ENCODE measurements around the gene VSX1.

VSX1 gene

DNA sequence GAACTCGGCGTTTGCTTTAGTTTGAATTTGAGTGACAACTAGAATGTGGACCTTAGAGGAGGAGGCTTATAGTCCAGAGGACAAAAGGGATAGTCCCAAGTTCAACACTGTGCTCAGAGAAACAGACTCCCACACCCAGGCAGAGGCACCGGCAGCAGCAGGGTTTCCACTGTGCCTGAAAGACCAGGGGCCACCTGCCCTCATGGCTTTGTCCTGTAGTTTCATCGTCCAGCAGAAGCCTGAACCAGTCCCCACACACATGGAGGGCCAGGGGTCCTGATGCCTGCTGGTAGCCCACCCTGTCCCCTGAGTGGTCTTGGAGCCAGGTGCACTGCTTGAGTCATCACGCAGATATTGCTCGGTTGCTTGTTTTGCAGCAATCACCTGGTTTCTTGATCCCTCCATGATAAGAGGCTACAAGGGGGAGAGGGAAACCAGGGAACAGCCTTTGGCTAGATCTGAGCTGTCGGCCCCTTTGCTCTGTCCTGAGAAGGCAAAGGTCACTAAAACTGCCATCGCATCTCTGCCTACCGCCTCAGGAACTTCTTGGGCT lies 16.8 kb downstream of the VSX1 start:
- no peak for DNase-seq

DNA sequence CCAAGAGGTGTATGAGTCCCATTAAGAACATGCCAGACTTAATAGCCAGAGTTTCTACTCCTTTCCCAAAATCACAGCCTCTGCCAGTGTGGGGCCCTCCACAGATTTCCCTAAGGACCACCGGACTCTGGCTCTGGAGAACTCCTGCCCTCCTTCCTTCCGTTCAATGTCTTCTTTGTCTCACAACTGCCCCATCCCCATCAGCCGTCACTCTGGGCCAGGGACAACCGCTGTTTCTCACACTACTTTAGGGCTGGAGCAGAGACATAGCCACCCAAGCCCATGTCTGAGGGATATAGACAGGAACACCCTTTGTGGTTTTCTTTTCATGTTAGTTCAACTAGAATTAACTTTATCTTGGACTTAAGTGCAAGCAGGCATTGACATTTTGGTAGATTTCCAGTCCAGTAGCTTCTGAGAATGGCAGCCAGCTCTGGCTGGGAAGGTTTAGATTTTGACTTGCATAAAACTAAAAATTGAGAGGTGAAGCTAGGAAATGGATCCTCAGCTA lies 17.3 kb downstream of the VSX1 start:
- DNase-seq = no peak

DNA sequence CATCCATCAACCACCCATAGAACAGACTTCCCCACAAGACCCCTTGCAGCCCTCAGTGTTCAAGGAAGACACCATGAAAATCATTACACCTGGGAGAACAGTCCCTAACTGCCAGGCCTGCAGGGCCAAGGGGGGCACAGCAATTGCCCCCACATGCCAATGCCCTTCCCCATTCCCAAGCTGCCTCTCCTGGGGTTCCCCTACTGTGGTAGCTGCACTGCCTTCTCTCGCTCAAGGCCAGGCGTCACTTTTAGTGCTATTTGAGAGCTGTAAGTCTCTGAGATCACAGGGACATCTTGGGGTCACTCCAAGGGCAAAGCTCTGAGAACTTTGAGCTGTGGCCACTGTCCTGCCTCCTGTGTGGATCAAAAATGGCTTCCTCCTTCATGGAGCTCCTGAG lies 18.0 kb downstream of the VSX1 start:
- DNase-seq = no peak

GRCh38 chr20:25063546-25063945 lies 18.4 kb downstream of the VSX1 start:
- no peak for DNase-seq

DNA sequence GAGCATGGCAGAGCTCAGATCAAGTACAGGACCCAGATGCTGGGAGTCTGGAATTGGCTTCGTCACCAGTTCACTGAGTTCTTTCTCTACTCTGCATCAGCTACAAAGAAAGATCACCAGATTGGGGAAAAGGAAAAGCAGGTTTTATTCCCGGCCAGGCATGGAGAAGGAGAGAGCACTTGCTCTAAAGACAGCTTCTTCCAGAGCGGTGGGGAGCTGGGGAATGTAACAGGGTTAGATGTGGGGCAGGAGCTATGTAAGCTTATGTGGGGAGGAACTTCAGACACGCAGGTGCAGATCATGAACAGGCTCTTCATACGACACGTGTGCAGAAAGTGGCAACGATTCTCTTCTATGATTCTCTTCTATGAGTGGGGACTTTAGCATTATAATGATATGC lies 19.1 kb downstream of the VSX1 start:
- no peak for DNase-seq

DNA sequence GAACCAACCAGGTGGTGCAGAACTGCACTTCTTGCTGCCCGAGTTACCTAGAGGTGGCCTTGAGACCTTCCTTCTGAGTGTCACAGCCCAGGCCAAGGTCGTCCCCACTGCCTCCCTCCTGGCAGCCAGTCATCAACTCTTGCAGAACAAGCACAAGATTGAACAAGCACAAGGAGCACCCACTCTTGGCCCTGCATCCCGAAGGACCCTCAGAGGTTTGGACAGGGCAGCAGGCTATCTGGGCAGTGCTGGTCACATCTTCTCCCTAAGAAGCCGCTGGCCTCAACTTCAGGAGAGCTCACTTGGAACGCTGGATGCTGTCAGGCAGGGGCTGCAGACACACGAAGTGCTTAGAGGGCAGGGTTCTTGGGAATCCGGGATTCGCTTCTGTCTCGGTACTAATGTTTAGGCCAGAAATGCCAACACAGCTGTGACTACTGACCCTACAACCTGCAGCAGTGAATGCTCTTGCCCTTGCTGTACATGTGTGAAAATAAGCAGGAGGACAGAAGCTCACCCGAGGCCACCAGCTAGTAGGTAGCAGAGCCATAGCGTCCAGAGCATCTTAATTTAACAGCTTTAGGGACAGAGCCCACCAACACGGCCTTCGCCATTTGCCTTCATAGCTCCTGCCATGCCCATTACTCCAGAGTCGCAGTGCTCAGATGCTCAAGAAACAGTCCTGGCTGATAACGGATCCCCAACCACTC lies 20.0 kb downstream of the VSX1 start:
- no peak for DNase-seq

DNA sequence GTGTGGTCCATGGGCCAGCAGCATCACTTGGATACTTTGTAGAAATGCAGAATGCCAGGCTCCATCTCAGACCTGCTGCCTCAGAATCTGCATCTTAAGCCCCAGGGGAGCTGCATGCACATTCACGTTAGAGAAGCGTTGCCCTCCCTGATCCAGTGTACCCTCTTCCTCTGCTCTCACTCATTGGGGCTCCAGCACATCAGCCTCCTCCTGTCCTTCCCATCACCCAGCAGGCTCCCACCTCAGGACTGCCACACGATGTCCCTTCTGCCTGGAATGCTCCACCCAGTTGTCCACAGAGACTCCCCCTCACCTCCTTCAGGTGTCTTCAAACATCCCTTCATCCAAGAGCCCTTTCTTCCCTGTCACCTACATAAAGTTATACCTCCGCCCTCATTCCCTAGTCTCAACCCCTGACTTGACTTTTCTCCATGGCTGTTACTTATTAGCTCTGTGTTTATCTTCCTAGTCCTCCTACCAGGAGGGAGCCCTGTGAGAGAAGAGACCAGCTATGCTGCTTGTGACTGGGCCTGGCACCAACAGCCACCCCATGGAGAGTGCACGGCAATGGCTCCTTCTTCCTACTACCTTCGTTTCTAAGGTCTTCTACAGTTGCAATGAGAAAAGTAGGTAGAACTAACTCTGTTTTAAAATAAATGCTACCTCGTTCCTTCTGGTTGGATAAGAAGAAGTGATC lies 20.7 kb downstream of the VSX1 start:
- no peak for DNase-seq

- no peak for DNase-seq
These were observed 22.0 kb downstream of the VSX1 start for GRCh38 chr20:25059866-25060465.

DNA sequence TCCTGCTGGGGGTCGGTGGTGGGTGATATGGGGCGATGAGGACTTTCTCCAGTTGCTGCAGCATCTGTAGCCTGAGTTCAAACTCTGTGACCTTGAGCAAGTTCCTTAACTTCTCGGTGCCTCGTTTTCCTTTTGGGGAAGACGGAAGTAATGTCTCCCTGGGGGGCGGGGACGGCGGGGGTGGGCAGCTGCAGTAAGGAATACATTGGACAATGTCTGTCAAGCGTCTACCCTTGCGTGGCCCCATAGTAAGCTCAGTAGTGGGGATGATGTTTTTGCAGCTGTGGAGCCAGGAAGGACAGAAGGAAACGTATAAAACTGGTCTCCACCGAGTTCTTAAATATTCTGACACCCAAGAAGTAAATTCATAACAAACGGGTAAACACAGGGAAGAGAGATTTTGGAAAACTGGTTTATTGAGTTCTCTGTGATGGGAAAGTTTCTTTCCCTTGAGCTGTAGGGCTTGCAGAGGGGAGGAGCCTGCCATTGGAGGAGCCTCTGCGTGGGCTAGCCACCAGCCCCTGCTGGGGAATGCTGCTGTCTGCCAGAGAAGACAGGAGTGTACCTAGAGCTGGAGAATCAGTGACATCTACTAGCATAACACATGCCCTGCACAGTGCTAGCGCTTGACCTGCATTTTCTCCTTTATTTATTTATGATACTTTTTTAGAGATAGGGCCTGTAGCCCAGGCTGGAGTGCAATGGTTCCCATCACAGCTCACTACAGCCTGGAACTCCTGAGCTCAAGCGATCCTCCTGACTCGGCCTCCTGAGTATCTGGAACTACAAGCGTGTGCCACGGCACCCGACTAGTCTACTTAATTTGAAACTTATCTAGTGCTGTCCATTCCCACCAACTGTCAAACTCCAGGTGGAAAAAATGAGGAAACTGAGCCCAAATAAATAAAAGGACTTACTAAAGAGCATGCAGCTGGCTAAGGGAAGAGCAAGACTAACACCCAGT lies 22.8 kb downstream of the VSX1 start:
- no peak for DNase-seq

GRCh38 chr20:25058051-25058846 lies 23.7 kb downstream of the VSX1 start, which contains the start of gene ACSS1:
Gene ACSS1 (minus strand): TSS chr20:25058139. CDS start chr20:25058102, 37 bp downstream.
- peak; percentile 48 to 68 (median 58) for DNase-seq

- DNase-seq = peak; percentile 23 to 47 (median 34)
These were observed 24.5 kb downstream of the VSX1 start for GRCh38 chr20:25057234-25058050.

- no peak for DNase-seq
These were observed 25.2 kb downstream of the VSX1 start for GRCh38 chr20:25056690-25057233.

DNA sequence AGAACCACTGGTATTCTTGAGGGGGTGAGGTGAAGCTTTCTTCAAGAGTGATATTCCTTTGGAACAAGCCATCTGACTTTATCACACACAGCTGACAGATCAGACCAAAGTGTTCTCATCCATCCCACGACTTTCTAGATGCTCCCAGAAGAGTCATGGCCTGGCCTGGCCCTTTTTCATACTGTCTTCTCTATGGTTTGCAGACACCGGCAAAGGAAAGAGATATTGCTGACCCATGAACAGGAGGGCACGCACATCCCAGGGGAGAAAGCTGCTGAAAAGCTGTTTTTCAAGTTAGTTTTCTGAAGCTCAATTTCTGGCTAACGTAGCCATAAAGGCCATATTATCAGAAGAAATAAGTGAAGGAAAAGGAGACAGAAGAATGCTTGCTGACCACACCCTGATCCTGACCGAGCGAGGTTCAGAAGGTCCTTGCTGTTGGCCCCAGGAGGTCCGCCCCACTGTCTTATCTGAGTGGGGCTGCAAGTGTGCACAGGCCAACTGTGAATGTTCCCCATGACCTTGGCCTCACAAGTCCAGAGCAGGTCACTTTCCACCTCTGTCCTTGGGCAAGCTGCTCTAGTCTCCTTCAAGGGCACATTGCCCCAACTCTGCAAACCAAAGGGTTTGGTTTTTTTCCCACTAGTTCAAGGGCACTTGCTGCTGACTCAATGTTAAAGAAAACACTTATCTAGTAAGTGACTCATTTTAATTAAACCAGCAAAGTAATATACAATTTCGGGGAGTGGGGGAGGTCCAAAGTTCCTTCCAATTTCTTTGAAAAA lies 26.0 kb downstream of the VSX1 start:
- DNase-seq = no peak

GRCh38 chr20:25054995-25055629 lies 26.8 kb downstream of the VSX1 start:
- no peak for DNase-seq

GRCh38 chr20:25054096-25054820 lies 27.7 kb downstream of the VSX1 start:
- no peak for DNase-seq

- DNase-seq = no peak
These were observed 28.5 kb downstream of the VSX1 start for GRCh38 chr20:25053255-25054031.
